GM10266 (cell line): ENCODE results near the gene TUSC2.

Experiments
- DNase-seq: peaks from one replicate; pipeline ENCODE4 v3.0.0; 2012; ENCODE audit errors: extremely low spot score
- CTCF ChIP-seq: IDR thresholded peaks from 2 replicates; pipeline ENCODE4 v1.5.1; 2012; ENCODE audit warnings: mild to moderate bottlenecking, low read depth; ENCODE audit not compliant: control insufficient read depth, insufficient read depth; ENCODE audit errors: missing control alignments

TUSC2 gene

GRCh38 chr3:50358911-50359759 lies 31.1 kb upstream of the TUSC2 start, which contains the start of gene TMEM115:
TMEM115 (minus strand) TSS chr3:50359521; CDS start chr3:50359063, 458 bp downstream.
- DNase-seq = peak; percentile 97
- no peak for TF ChIP-seq CTCF

GRCh38 chr3:50358355-50358910 lies 30.4 kb upstream of the TUSC2 start:
- no peak for DNase-seq

GRCh38 chr3:50357481-50357880 lies 29.5 kb upstream of the TUSC2 start:
- no peak for TF ChIP-seq CTCF
- no peak for DNase-seq

More at GRCh38 chr3:50358355-50358910, 30.4 kb upstream of the TUSC2 start:
- no peak for TF ChIP-seq CTCF

- DNase-seq = no peak
- TF ChIP-seq CTCF = no peak
Observed at GRCh38 chr3:50356553-50356952, 28.5 kb upstream of the TUSC2 start.

- DNase-seq = no peak
- TF ChIP-seq CTCF = no peak
Observed at GRCh38 chr3:50355829-50356552, 28.0 kb upstream of the TUSC2 start.

GRCh38 chr3:50354850-50355249 lies 26.8 kb upstream of the TUSC2 start:
- TF ChIP-seq CTCF = no peak

More at GRCh38 chr3:50354850-50355249, 26.8 kb upstream of the TUSC2 start:
- DNase-seq = no peak
